Measurements from ENCODE around the gene RPLP2.

Gene RPLP2

DNA sequence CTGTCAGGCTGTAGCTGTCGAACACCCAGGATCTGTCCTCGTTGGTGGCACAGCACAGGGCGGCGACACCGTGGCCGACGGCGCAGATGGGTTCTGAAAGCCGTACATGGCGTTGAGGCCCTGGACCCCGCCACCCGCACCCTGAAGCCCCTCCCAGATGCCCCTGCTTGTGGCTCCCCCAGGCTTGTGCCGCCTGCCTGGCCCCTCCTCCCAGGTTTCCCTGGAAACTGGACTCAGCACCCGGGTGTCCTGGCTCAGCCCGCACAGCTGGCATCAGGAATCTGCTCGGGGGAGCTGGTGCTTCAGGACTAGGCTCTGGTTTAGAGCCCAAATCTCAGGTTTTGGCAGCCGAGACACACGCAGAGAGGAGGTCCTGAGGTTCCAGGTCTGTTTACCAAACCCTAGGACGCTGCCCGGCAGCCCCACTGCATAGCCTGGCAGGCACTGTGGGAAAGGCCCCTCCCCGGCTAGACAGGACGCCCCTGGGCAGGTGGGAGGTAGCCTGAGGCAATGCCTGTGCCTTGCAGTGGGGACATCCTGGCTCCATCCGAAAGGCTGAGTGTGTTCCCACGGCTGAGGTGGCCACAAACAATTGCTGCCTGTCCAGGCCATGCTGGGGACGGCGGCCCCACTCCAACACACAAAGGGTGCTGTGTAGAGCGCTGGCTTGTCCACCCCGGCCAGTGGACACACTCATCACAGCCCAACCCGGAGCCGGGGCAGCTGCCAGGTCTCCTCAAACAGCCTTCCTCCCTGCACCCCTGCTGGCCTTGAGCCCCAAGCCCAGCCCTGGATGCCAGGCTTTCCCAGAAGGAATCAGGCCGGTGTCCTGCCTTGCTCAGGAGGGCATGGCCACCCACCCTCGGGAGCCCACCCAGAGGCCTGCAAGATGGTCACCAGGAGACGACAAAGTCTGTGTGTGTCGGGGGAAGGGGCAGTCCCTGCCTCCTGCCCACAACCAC is 37.1 kb upstream of the RPLP2 start:
- no peak for DNase-seq (ENCODE audit: low read depth in 1 of 2, low spot score in 1 of 2)
- TF ChIP-seq, protein P1, sequence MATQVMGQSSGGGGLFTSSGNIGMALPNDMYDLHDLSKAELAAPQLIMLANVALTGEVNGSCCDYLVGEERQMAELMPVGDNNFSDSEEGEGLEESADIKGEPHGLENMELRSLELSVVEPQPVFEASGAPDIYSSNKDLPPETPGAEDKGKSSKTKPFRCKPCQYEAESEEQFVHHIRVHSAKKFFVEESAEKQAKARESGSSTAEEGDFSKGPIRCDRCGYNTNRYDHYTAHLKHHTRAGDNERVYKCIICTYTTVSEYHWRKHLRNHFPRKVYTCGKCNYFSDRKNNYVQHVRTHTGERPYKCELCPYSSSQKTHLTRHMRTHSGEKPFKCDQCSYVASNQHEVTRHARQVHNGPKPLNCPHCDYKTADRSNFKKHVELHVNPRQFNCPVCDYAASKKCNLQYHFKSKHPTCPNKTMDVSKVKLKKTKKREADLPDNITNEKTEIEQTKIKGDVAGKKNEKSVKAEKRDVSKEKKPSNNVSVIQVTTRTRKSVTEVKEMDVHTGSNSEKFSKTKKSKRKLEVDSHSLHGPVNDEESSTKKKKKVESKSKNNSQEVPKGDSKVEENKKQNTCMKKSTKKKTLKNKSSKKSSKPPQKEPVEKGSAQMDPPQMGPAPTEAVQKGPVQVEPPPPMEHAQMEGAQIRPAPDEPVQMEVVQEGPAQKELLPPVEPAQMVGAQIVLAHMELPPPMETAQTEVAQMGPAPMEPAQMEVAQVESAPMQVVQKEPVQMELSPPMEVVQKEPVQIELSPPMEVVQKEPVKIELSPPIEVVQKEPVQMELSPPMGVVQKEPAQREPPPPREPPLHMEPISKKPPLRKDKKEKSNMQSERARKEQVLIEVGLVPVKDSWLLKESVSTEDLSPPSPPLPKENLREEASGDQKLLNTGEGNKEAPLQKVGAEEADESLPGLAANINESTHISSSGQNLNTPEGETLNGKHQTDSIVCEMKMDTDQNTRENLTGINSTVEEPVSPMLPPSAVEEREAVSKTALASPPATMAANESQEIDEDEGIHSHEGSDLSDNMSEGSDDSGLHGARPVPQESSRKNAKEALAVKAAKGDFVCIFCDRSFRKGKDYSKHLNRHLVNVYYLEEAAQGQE (IDR thresholded peaks at IDR 0.05; ENCODE audit: insufficient replicate concordance, low read depth), result no peak
- TF ChIP-seq GABPA (IDR thresholded peaks at IDR 0.05; ENCODE audit: low read depth) (no peak), SPI1 (IDR thresholded peaks at IDR 0.05; ENCODE audit: borderline replicate concordance, low read depth) (no peak), POLR2AphosphoS5 (IDR thresholded peaks at IDR 0.05; ENCODE audit: low read depth) (no peak; the same call in 1 of the 2 replicates)
- TF ChIP-seq, protein P2, sequence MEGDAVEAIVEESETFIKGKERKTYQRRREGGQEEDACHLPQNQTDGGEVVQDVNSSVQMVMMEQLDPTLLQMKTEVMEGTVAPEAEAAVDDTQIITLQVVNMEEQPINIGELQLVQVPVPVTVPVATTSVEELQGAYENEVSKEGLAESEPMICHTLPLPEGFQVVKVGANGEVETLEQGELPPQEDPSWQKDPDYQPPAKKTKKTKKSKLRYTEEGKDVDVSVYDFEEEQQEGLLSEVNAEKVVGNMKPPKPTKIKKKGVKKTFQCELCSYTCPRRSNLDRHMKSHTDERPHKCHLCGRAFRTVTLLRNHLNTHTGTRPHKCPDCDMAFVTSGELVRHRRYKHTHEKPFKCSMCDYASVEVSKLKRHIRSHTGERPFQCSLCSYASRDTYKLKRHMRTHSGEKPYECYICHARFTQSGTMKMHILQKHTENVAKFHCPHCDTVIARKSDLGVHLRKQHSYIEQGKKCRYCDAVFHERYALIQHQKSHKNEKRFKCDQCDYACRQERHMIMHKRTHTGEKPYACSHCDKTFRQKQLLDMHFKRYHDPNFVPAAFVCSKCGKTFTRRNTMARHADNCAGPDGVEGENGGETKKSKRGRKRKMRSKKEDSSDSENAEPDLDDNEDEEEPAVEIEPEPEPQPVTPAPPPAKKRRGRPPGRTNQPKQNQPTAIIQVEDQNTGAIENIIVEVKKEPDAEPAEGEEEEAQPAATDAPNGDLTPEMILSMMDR (IDR thresholded peaks at IDR 0.05; ENCODE audit: insufficient read depth, low read length), result no peak
- Histone ChIP-seq H3K4me3 (replicated peaks; ENCODE audit: insufficient read depth, low read length) (no peak overlapping the region), H3K27ac (replicated peaks) (no peak overlapping the region), H3K27me3 (ENCODE audit: insufficient read depth, poor library complexity, severe bottlenecking) (no peaks in the 10 kb centered on the region)

DNA sequence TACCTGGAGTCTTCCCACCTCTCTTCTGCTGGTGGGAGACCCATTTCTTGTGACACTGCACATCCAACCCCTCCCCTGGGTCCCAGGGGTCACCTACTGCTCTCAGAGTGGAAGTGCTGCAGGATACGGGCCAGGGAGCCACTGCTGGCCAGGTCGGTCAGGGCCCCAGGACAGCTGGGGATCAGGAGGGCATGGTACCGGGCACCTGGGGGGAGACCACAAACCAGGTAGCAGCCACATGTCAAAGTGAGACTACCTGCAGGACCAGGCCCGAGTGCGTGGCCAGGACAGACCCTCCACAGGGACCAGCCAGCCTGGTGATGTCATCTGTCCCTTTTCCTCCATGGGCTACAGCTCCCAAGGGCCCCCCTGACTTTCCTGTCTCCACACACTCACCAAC is 36.3 kb upstream of the RPLP2 start:
- no peaks in the 10 kb centered on the region for H3K27me3 ChIP-seq (ENCODE audit: insufficient read depth, poor library complexity, severe bottlenecking)
- TF ChIP-seq POLR2AphosphoS5 (IDR thresholded peaks at IDR 0.05; ENCODE audit: low read depth) (no peak), SPI1 (IDR thresholded peaks at IDR 0.05; ENCODE audit: borderline replicate concordance, low read depth) (no peak), GABPA (IDR thresholded peaks at IDR 0.05; ENCODE audit: low read depth) (no peak)
- TF ChIP-seq, protein P1 (IDR thresholded peaks at IDR 0.05; ENCODE audit: insufficient replicate concordance, low read depth), result no peak
- TF ChIP-seq, protein P2 (IDR thresholded peaks at IDR 0.05; ENCODE audit: insufficient read depth, low read length), result no peak
- no peak for DNase-seq (ENCODE audit: low read depth in 1 of 2, low spot score in 1 of 2)
- H3K4me3 ChIP-seq (replicated peaks; ENCODE audit: insufficient read depth, low read length), result no peak overlapping the region
- no peak overlapping the region for H3K27ac ChIP-seq (replicated peaks)

DNA sequence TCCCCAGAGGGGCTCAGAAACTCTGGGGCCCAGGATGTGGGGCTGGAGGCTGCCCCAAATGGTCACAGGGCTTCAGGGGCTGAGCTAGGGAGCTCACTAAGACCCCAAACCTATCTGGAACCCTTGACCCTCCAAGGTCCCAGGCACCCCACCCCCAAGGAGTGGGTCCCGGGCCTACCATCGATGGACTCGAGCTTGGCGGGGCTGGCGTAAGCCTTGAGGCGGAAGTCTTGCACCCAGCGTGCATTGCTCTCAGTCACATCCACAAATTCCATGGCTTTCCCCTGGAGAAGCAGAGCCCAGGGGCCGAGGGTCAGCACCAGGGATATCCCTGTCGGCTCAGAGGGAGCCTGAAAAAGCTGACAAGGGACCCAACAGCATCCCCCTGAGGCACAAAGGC is 35.9 kb upstream of the RPLP2 start:
- TF ChIP-seq GABPA (IDR thresholded peaks at IDR 0.05; ENCODE audit: low read depth), result no peak
- no peak for TF ChIP-seq POLR2AphosphoS5 (IDR thresholded peaks at IDR 0.05; ENCODE audit: low read depth)
- TF ChIP-seq SPI1 (IDR thresholded peaks at IDR 0.05; ENCODE audit: borderline replicate concordance, low read depth), result no peak
- TF ChIP-seq, protein P2 (IDR thresholded peaks at IDR 0.05; ENCODE audit: insufficient read depth, low read length), result no peak
- TF ChIP-seq, protein P1 (IDR thresholded peaks at IDR 0.05; ENCODE audit: insufficient replicate concordance, low read depth), result no peak
- no peak for DNase-seq (ENCODE audit: low read depth in 1 of 2, low spot score in 1 of 2)
- Histone ChIP-seq H3K27me3 (ENCODE audit: insufficient read depth, poor library complexity, severe bottlenecking) (no peaks in the 10 kb centered on the region), H3K4me3 (replicated peaks; ENCODE audit: insufficient read depth, low read length) (no peak overlapping the region), H3K27ac (replicated peaks) (no peak overlapping the region)

Data from HL-60 (cell line).